Measurements from ENCODE around the gene SEC61B.
A peak's percentile ranks its signal among the peaks of the same experiment; 100 is the strongest.

SEC61B gene

GRCh38 chr9:99221621-99222415 is at the start of gene SEC61B, which contains the start of gene ALG2:
SEC61B (plus strand) TSS chr9:99222282; CDS start chr9:99222364, 82 bp downstream.
ALG2 (minus strand) TSS chr9:99221942; CDS start chr9:99221894, 48 bp downstream.
- DNase-seq (ENCODE audit: low spot score) = peak; percentile 94

- DNase-seq (ENCODE audit: low spot score) = no peak
These were observed 48.2 kb upstream of the SEC61B start for GRCh38 chr9:99173570-99174504.

- no peak for DNase-seq (ENCODE audit: low spot score)
These were observed 45.5 kb upstream of the SEC61B start for GRCh38 chr9:99176527-99177013.

GRCh38 chr9:99177576-99178366 is 44.3 kb upstream of the SEC61B start:
- no peak for DNase-seq (ENCODE audit: low spot score)

- no peak for DNase-seq (ENCODE audit: low spot score)
These were observed 42.9 kb upstream of the SEC61B start for GRCh38 chr9:99178912-99179872.

GRCh38 chr9:99180199-99180598 is 41.9 kb upstream of the SEC61B start:
- DNase-seq (ENCODE audit: low spot score) = no peak

GRCh38 chr9:99180662-99181061 is 41.4 kb upstream of the SEC61B start:
- no peak for DNase-seq (ENCODE audit: low spot score)

- no peak for DNase-seq (ENCODE audit: low spot score)
These were observed 40.9 kb upstream of the SEC61B start for GRCh38 chr9:99181206-99181605.

GRCh38 chr9:99181621-99182020 is 40.5 kb upstream of the SEC61B start:
- DNase-seq (ENCODE audit: low spot score) = no peak

GRCh38 chr9:99182356-99182755 is 39.7 kb upstream of the SEC61B start:
- DNase-seq (ENCODE audit: low spot score) = no peak

- no peak for DNase-seq (ENCODE audit: low spot score)
These were observed 38.5 kb upstream of the SEC61B start for GRCh38 chr9:99183616-99184015.

GRCh38 chr9:99184110-99184474 is 38.0 kb upstream of the SEC61B start:
- DNase-seq (ENCODE audit: low spot score) = no peak

- DNase-seq (ENCODE audit: low spot score) = peak; percentile 95
These were observed 37.4 kb upstream of the SEC61B start for GRCh38 chr9:99184475-99185347.

GRCh38 chr9:99185348-99185632 is 36.8 kb upstream of the SEC61B start:
- no peak for DNase-seq (ENCODE audit: low spot score)

- peak; percentile 58 for DNase-seq (ENCODE audit: low spot score)
These were observed 36.1 kb upstream of the SEC61B start for GRCh38 chr9:99185934-99186333.

- DNase-seq (ENCODE audit: low spot score) = no peak
These were observed 34.8 kb upstream of the SEC61B start for GRCh38 chr9:99187311-99187710.

- no peak for DNase-seq (ENCODE audit: low spot score)
These were observed 32.9 kb upstream of the SEC61B start for GRCh38 chr9:99189186-99189585.

GRCh38 chr9:99189887-99190596 is 32.0 kb upstream of the SEC61B start:
- peak; percentile 90 for DNase-seq (ENCODE audit: low spot score)

- DNase-seq (ENCODE audit: low spot score) = no peak
These were observed 31.3 kb upstream of the SEC61B start for GRCh38 chr9:99190597-99191283.

Measured in cerebellar cortex (tissue), 1 donor.